Stimulated activated CD4-positive, alpha-beta T cell treated with anti-CD3 and anti-CD28 coated beads, Interleukin-12 subunit alpha, Interleukin-12 subunit beta, amount 100 ng/mL, for 4 hours (primary cell): ENCODE data around the gene TRAPPC11.
A peak's percentile ranks its signal among the peaks of the same experiment; 100 is the strongest.
"Not testable (repeated sequence)": the region's sequence is repeated elsewhere in the genome, so short reads cannot be mapped to it uniquely, and the experiment has no call there.

ENCODE experiments used
- DNase-seq: peaks from one replicate; pipeline ENCODE4 v3.0.0-alpha.2; 2020

The TRAPPC11 gene

DNA sequence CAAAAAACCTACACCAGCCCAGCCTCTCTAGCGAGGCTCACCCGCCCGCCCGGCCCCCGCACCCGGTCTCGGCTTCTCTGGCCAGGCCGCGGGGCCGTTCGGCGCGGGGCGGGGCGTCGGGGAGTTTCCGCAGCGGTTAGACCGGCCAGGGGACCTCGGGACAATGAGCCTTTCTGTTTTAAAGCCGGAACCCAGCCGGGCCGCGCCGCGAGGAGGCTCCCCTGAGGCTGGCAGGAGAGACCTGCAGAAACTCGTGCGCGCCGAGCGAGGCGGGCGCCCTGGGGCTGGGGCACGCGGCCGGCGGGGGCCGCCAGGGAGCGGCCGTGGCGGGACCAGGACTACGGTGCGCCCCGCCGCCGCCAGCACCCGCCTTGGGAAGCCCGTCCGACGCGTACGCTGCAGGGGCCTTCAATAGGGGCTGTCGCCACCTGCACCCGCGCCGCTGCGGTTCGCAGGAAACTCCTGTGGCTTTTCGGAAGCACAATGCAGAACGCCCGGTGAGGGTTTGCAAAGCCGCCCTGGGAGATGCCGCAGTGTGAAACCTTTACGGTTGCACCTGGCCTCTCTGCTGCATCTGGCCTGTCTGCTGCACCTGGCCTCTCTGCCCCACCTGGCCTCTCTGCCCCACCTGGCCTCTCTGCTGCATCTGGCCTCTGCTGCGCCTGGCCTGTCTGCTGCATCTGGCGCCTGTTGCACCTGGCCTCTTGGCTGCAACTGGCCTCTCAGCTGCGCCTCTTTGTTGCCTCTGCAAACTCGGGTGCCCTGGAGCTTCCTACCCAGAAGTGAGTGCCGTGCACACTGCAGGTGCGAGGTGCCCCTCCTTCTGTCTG, 63.9 kb downstream of the TRAPPC11 start:
- DNase-seq = peak; percentile 34

GRCh38 chr4:183723561-183724228, 64.6 kb downstream of the TRAPPC11 start:
- no peak for DNase-seq

DNA sequence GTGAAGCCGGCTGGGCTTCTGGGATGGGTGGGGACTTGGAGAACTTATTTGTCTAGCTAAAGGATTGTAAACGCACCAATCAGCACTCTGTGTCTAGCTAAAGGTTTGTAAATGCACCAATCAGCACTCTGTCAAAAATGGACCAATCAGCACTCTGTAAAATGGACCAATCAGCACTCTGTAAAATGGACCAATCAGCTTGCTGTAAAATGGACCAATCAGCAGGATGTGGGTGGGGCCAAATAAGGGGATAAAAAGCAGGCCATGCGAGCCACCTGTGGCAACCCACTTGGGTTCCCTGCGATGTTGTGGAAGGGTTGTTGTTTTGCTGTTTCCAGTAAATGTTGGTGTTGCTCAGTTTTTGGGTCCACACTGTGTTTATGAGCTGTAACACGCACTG, 66.5 kb downstream of the TRAPPC11 start:
- not testable (repeated sequence) for DNase-seq

- DNase-seq = no peak
These were observed 68.4 kb downstream of the TRAPPC11 start for GRCh38 chr4:183727482-183727881.

- no peak for DNase-seq
These were observed 69.4 kb downstream of the TRAPPC11 start for GRCh38 chr4:183728223-183729068.

DNA sequence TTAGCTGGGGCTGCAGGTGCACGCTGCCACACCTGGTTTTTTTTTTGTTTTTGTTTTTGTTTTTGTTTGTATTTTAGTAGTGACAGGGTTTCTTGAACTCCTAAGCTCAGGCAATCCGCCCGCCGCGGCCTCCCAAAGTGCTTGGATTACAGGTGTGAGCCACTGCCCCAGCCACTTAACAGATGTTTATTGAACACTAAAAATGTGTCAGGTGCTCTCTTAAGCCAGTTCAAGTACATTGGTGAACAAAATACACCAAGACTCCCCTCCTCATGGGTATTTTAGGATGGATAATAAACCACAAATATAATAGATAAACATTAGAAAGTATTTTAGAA, 69.9 kb downstream of the TRAPPC11 start:
- no peak for DNase-seq

- no peak for DNase-seq
These were observed 70.6 kb downstream of the TRAPPC11 start for GRCh38 chr4:183729430-183730328.

DNA sequence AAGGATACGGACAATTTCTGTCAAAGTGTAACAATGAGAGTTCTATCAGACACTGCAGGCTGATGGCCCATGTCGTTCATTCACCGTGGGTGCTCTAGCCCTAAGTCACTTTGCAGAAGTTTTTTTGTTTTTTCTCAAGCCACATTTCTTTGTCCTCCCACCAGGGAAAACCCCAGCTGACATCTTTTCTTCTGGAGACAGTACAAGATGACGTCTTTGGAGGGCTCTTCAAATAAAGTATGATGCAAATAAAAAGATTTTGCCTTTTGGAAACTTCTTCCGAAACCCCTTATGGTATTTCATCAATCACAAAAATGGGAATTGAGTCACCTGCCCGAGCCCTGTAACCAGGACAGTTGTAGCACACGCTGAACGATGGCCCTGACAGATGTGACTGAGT, 73.2 kb downstream of the TRAPPC11 start:
- no peak for DNase-seq

- DNase-seq = no peak
These were observed 74.1 kb downstream of the TRAPPC11 start for GRCh38 chr4:183733181-183733580.

- DNase-seq = no peak
These were observed 79.1 kb downstream of the TRAPPC11 start for GRCh38 chr4:183738081-183738673.

GRCh38 chr4:183738961-183739360, 79.9 kb downstream of the TRAPPC11 start:
- no peak for DNase-seq

- no peak for DNase-seq
These were observed 87.5 kb downstream of the TRAPPC11 start for GRCh38 chr4:183746305-183747229.

GRCh38 chr4:183747380-183747779, 88.3 kb downstream of the TRAPPC11 start:
- DNase-seq = no peak

GRCh38 chr4:183747931-183748670, 89.0 kb downstream of the TRAPPC11 start:
- no peak for DNase-seq

GRCh38 chr4:183751106-183751505, 92.0 kb downstream of the TRAPPC11 start:
- no peak for DNase-seq

DNA sequence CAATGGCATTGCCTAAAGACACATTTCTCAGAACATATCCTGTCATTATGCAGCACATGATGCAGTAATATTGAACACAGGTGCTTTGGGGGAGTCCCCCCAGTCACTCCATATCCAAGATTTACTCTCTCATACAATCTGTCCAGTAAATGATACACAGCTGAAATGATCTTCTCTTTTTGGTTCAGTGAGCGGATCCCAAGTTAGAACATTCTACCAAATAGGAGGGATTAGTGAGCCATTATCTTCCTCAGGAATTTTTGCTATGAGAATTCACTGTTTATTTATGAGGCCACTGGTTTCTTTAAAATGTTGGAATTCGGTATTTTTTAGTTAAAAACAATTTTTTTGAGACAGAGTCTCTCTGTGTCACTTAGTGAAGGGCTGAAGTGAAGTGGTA, 96.5 kb downstream of the TRAPPC11 start:
- no peak for DNase-seq

- no peak for DNase-seq
These were observed 98.0 kb downstream of the TRAPPC11 start for GRCh38 chr4:183757060-183757459.

DNA sequence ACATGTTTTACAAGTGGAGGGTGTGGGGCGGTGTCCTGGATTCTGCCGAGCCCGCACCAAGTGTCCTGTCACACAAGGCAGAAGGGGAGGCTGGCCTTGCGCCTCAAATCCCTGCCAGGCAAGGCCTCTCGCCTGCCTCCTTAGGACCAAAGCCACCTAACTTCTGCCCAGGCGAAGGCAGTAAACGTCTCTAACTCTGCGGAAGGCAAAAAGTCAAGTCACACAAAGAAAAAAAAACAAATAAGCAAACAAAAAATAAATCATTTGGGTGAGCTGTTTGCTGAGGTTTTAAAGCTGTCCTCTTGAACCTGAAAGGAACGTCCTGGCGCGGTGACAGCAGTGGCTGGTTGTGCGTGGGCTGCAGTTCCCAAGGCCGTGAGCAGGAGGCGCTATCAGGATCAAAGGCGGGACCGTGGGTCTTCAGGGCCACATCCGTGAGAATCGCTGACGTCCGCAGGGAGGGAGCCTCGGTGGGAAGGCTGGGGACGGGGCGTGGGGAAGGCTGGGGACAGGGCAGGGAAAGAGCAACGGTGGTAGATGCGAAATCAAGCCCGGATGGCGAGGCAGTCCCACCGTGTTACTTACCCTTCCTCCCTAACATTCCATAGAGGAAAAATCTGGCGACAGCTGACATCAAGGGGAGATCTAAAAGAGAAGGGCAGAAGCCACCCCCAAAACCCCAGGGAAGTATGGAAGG, 99.1 kb downstream of the TRAPPC11 start:
- DNase-seq = no peak

DNA sequence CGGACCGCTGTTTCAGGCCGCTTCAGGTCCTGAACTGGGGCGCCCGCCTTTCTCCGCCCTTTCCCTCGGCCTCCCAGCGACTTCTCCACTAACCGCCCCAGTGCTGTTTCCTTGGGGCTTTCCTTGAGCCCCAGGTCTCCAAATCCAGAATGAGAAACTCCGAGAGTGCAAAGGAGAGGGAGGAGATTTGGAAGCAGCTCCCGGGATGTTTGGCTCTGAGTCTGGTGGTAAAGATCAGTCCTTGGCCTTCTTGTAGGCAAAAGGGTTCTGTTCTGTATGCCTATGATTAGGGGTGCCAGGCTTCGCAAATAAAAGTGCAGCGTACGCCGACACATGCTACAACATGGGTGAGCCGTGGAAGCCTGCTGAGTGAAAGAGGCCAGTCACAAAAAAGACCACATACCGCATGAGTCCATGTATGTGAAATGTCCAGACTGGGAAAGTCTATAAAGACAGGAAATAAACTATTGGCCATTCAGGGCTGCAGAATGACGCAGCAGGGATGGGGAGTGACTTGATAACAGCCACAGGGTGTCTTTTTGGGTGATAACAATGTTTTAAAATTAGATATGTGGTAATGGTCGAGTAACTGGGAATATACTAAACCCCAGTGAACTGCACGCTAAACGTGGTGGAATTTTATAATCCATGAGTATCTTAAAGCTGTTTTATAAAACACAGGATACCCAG, 99.8 kb downstream of the TRAPPC11 start:
- DNase-seq = no peak
